Aorta (tissue), 5 donors: Measurements from ENCODE around the gene RPL36A. TPM values are rescaled to one million over a fixed set of nuclear protein-coding genes. Genes with fewer than 3 reads are reported as not detected.

Experiments used
- ATAC-seq: fragments of 200-7000 bp; cut with Tn5 transposase; one replicate; pipeline ENCODE4 v1.9.1; 2022; ENCODE audit warnings: moderate library complexity; ENCODE audit not compliant: low FRiP score
- DNase-seq, 2 donors: peaks; one replicate each; pipeline ENCODE4 v3.0.0-alpha.2; 2020
- H3K27ac ChIP-seq, 2 donors: one replicate each; pipeline ENCODE4 v1.5.1; 2013; ENCODE audit warnings: low read length in 2 of 2, mild to moderate bottlenecking in 2 of 2, moderate library complexity in 2 of 2, control low read depth in 1 of 2, inconsistent platforms in 1 of 2, low read depth in 1 of 2
- H3K27me3 ChIP-seq, 2 donors: one replicate each; pipeline ENCODE4 v1.6.1; 2013; ENCODE audit warnings: control low read depth in 1 of 2, low read length in 1 of 2, mild to moderate bottlenecking in 1 of 2, moderate library complexity in 1 of 2; ENCODE audit not compliant: insufficient read depth in 2 of 2, control insufficient read depth in 1 of 2
- H3K36me3 ChIP-seq, 2 donors: one replicate each; pipeline ENCODE4 v1.6.1; 2013; ENCODE audit warnings: control low read depth in 1 of 2, low read length in 1 of 2, mild to moderate bottlenecking in 1 of 2; ENCODE audit not compliant: insufficient read depth in 2 of 2, control insufficient read depth in 1 of 2
- H3K4me1 ChIP-seq, 2 donors: one replicate each; pipeline ENCODE4 v1.6.1; 2013; ENCODE audit warnings: low read length in 2 of 2, control low read depth in 1 of 2, mild to moderate bottlenecking in 1 of 2, moderate library complexity in 1 of 2; ENCODE audit not compliant: insufficient read depth in 2 of 2, control insufficient read depth in 1 of 2
- H3K4me3 ChIP-seq, 2 donors: one replicate each; pipeline ENCODE4 v1.5.1; 2013; ENCODE audit warnings: low read length in 2 of 2, control low read depth in 1 of 2, mild to moderate bottlenecking in 1 of 2
- H3K9me3 ChIP-seq: one replicate; pipeline ENCODE4 v1.6.1; 2013; ENCODE audit warnings: mild to moderate bottlenecking, low read length; ENCODE audit not compliant: control insufficient read depth
- WGBS, 2 donors: extraction: QIAGEN DNeasy Blood & Tissue Kit; methylation state at CpG; one replicate each; pipeline ENCODE4 v1.1.7; 2013; 5-methylcytosine and 5-hydroxymethylcytosine counted together
- intact Hi-C, 2 donors: fragments of 100-400 bp; cut with DNase I; formaldehyde crosslinking; loops; one replicate each; pipeline versions ENCODE4 v1.14.2 to v1.15.0; 2022
- polyA plus RNA-seq, 2 donors: library from polyadenylated mRNA; stranded (reverse); fragments of 200-250 nt; gene quantifications; one replicate each; pipeline ENCODE4 v1.2.3, GENCODE V29; 2013
- total RNA-seq, 2 donors: library from RNA; stranded (reverse); fragmentation: NEBNext Ultra II Directional; extraction: Animal tissue kit (Norgen Biotek cat#: 25700); gene quantifications; one replicate each; pipeline ENCODE4 v1.2.1, GENCODE V29; 2021
- donor health status: healthy with polysubstance abuse.
- donor health status: Bipolar disorder and iron deficiency.
- donor health status: DM: no; HTN: no; CAD: no.
- donor health status: DM: no; HTN: no; CAD: no.
- donor health status: DM: yes; HTN: yes; CAD: no.

The RPL36A gene
- total and polyA plus RNA-seq, 4 donors, result 124 to 2,826 (median 1,022) TPM

- H3K9me3 ChIP-seq, result no peaks in the 10 kb centered on the region
- no peaks in the 10 kb centered on the region for H3K27me3 ChIP-seq
- 75 to 90% methylated on average over 7 of the region's 7 CpGs for WGBS, 2 donors
- intact Hi-C loops, result loop anchor here in 1 of 2 donors (5.0 kb wide), 1 partner anchor 381 kb away; no protein-coding TSS in a partner anchor
- no peak for DNase-seq
- H3K4me3 ChIP-seq, result no peak overlapping the region
- no peak for ATAC-seq
- H3K36me3 ChIP-seq, result no peaks in the 10 kb centered on the region
- H3K4me1 ChIP-seq, result no peaks in the 10 kb centered on the region
- H3K27ac ChIP-seq, result no peak overlapping the region
Observed at GRCh38 chrX:101416691-101417090, 25.9 kb downstream of the RPL36A start.

- WGBS, 2 donors, result 44 to 67% methylated on average over 4 of the region's 4 CpGs
- DNase-seq (no peak), ATAC-seq (no peak)
- H3K27ac ChIP-seq, result no peak overlapping the region
- no peaks in the 10 kb centered on the region for H3K9me3 ChIP-seq
- intact Hi-C loops, result loop anchor here in 1 of 2 donors (5.0 kb wide), 1 partner anchor 380 kb away; no protein-coding TSS in a partner anchor
- no peak overlapping the region for H3K4me3 ChIP-seq
- no peaks in the 10 kb centered on the region for H3K4me1 ChIP-seq
- H3K36me3 ChIP-seq, result no peaks in the 10 kb centered on the region
- H3K27me3 ChIP-seq, result no peaks in the 10 kb centered on the region
Observed at GRCh38 chrX:101417190-101417589, 26.4 kb downstream of the RPL36A start.

GRCh38 chrX:101417981-101418841 lies 27.4 kb downstream of the RPL36A start:
- intact Hi-C loops, result loop anchor here in 1 of 2 donors (5.0 kb wide), 1 partner anchor 379 kb away; no protein-coding TSS in a partner anchor
- ATAC-seq (peak; percentile 78), DNase-seq (peak; percentile 75 to 90)
- H3K27ac ChIP-seq, result peak overlapping the region; percentile 53 to 89
- no peaks in the 10 kb centered on the region for H3K27me3 ChIP-seq
- H3K4me3 ChIP-seq, result peak overlapping the region; percentile 64 to 91
- H3K36me3 ChIP-seq, result no peaks in the 10 kb centered on the region
- H3K9me3 ChIP-seq, result no peaks in the 10 kb centered on the region
- no peaks in the 10 kb centered on the region for H3K4me1 ChIP-seq
- WGBS, 2 donors, result 0 to 15% methylated on average over 52 to 56 of the region's 56 CpGs

- H3K36me3 ChIP-seq, result no peaks in the 10 kb centered on the region
- H3K9me3 ChIP-seq, result no peaks in the 10 kb centered on the region
- DNase-seq (no peak), ATAC-seq (no peak)
- H3K4me3 ChIP-seq, result no peak overlapping the region
- WGBS, 2 donors, result 69 to 88% methylated on average over 2 of the region's 2 CpGs
- intact Hi-C loops, result loop anchor here in 1 of 2 donors (5.0 kb wide), 1 partner anchor 378 kb away; no protein-coding TSS in a partner anchor
- no peak overlapping the region for H3K27ac ChIP-seq
- no peaks in the 10 kb centered on the region for H3K4me1 ChIP-seq
- no peaks in the 10 kb centered on the region for H3K27me3 ChIP-seq
Observed at GRCh38 chrX:101419489-101419888, 28.7 kb downstream of the RPL36A start.

GRCh38 chrX:101427954-101428353 lies 37.1 kb downstream of the RPL36A start:
- DNase-seq (no peak), ATAC-seq (no peak)
- intact Hi-C loops, result no loop called here
- Histone ChIP-seq H3K4me1 (no peaks in the 10 kb centered on the region), H3K27ac (no peak overlapping the region), H3K9me3 (no peaks in the 10 kb centered on the region), H3K4me3 (no peak overlapping the region), H3K27me3 (no peaks in the 10 kb centered on the region), H3K36me3 (no peaks in the 10 kb centered on the region)
- 92 to 97% methylated on average over 2 of the region's 2 CpGs for WGBS, 2 donors

- no peak overlapping the region for H3K27ac ChIP-seq
- no peak overlapping the region for H3K4me3 ChIP-seq
- H3K36me3 ChIP-seq, result no peaks in the 10 kb centered on the region
- H3K27me3 ChIP-seq, result no peaks in the 10 kb centered on the region
- no peak for ATAC-seq
- no peaks in the 10 kb centered on the region for H3K4me1 ChIP-seq
- 67 to 74% methylated on average over 1 of the region's 1 CpG for WGBS, 2 donors
- intact Hi-C loops, result no loop called here
- no peak for DNase-seq
- no peaks in the 10 kb centered on the region for H3K9me3 ChIP-seq
Observed at GRCh38 chrX:101429934-101430333, 39.1 kb downstream of the RPL36A start.

GRCh38 chrX:101430457-101431078 lies 39.8 kb downstream of the RPL36A start:
- Histone ChIP-seq H3K27ac (no peak overlapping the region), H3K4me3 (no peak overlapping the region)

GRCh38 chrX:101442085-101442484 lies 51.3 kb downstream of the RPL36A start:
- no peak for DNase-seq
- H3K9me3 ChIP-seq, result no peaks in the 10 kb centered on the region
- no peak overlapping the region for H3K4me3 ChIP-seq
- no peaks in the 10 kb centered on the region for H3K4me1 ChIP-seq
- no peak overlapping the region for H3K27ac ChIP-seq
- no peak for ATAC-seq
- intact Hi-C loops, result no loop called here
- 76 to 97% methylated on average over 2 of the region's 2 CpGs for WGBS, 2 donors
- peaks cover 0 to 1% of the 10 kb centered on the region in 2 donors for H3K36me3 ChIP-seq
- no peaks in the 10 kb centered on the region for H3K27me3 ChIP-seq

More at GRCh38 chrX:101430457-101431078, 39.8 kb downstream of the RPL36A start:
- intact Hi-C loops, result no loop called here
- Histone ChIP-seq H3K4me1 (no peaks in the 10 kb centered on the region), H3K9me3 (no peaks in the 10 kb centered on the region), H3K27me3 (no peaks in the 10 kb centered on the region), H3K36me3 (no peaks in the 10 kb centered on the region)
- 73 to 88% methylated on average over 2 of the region's 2 CpGs for WGBS, 2 donors
- DNase-seq (no peak), ATAC-seq (no peak)
